GM18907 (cell line): ENCODE data around the gene SDK1.
"Not testable (repeated sequence)": the region's sequence is repeated elsewhere in the genome, so short reads cannot be mapped to it uniquely, and the experiment has no call there.

Source experiments
- ATAC-seq: cut with Tn5 transposase; IDR thresholded peaks from one replicate; pipeline ENCODE4 v1.9.1; 2021; ENCODE audit warnings: mild to moderate bottlenecking, moderate library complexity; ENCODE audit not compliant: unreplicated experiment

SDK1 gene

DNA sequence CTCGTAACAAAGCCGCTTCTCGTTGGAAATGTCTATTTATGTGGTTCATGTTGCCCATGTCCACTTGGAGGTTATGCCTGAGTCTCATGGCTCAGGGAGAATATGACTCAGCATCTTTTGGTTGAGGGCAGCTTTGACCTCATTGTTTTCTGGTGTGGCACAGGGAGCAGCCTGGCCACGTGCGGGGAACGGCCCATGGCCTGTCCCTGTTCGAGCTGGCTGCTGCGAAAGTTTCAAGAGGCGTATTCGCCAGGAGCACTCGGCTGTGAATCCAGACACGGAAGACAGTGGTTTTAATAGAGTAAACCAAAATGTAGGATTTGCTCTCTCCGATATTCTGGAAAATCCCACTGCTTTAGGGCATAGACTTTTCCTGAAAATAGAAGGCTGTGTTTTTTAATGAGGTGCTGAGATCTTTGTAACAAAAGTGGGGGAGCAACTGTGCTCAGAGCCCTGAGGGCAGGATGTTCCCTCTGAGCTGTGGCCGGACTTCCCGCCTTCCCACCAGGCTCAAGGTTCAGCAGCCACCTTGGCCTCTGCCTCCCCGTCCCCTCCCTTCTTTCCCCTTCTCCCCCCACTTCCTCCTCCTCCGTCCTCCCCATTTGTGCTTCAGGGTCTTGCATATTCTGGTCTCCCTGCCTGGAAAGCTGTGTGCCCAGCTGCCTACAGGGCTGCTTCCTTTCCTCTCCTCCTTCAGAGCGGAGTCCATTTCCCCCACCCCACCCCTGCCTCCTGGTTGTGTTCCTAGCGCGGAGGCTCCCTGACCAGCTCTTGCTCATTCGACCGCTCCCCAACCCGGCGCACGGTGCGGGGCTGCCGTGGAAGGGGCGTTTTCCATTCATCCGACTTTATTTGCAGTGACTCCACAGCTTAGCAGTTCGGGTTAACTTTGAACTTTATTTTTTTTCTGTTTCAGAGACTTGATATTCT lies 642.0 kb downstream of the SDK1 start:
- ATAC-seq: no peak

DNA sequence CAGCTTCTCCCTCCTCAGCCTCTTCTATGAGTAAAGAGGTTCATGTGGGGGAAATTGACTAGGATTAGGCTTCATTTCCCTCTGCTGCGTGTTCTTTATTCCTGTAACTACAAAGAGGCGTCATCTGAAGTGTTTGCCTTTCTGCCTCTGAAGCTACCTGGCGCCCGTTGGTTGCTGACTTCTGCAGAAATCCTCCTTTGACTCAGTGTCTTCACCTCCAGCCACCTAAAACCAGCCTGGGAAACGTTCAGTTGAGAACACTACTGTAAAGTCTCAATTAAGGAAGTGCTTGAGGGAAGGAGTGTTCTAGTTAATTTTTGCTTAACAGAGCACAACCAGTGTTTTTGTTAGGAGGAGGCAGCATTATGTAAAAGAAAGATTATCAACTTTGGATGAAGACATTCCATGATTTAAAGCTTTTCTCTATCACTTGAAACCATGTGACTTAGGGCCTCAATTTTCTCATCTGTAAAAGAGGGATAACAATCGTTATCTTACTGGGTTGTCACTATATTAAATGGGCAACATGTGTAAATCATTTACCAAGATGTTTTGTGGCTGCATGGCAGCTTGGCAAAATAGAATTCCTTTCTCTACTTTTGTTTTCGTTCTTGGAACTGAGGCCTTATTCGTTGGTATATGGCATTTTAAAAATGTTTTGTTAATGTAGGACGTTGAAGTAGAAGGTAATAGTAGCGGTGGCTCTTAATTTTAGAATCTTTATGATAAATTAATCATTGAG lies 642.9 kb downstream of the SDK1 start:
- ATAC-seq: no peak

DNA sequence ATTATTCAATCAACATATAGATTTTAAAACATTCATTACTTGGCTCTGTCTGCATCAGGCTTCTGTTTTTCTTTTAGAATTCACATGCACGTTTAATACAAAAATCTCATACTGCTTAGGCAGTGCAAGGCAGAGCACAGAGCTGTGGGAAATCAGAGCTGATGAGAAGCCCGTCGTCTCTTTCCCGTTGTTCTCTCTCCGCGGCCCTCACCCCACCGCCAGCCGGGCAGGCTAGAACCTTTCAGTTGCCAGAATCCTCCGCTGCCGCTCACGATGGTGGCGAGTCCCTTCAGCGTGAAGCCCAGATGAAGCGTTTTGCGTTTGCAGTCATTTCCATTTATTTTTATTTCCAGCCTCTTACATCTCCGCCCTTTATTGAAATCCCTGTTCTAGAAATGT lies 648.2 kb downstream of the SDK1 start:
- ATAC-seq: no peak

GRCh38 chr7:3950249-3950648 lies 649.2 kb downstream of the SDK1 start:
- ATAC-seq: peak; percentile 82

DNA sequence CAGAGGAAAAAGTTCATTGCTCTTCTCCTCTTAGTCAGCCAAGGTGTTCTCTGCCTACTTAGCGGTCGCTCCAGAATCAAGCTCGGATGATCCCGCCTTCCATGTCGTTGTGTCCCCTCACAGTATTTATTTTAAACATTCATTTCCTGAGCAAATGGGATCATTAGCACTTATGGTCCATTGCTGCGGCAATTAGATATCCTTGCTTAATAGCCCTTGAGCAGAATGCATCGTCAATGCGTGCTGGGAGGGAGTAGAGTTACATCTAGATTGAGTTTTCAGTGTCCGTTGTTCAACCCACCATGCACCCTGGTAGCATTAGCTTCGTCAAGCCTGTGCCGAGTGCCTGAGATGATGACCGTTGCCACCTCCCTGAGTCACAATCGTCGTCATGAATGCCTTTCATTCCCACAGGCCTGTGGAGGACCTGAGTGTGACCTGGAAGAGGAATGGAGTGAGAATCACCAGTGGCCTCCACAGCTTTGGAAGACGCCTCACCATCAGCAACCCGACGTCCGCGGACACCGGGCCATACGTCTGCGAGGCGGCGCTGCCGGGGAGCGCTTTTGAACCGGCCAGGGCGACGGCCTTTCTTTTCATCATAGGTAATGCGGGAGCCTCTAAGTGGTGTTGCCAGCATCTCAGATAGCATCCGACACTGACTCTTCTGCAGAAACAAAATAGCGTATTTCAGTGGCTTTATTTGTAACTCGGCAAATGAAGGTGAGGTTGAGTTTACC lies 650.4 kb downstream of the SDK1 start:
- ATAC-seq: no peak

GRCh38 chr7:3953133-3953532 lies 652.1 kb downstream of the SDK1 start:
- no peak for ATAC-seq

DNA sequence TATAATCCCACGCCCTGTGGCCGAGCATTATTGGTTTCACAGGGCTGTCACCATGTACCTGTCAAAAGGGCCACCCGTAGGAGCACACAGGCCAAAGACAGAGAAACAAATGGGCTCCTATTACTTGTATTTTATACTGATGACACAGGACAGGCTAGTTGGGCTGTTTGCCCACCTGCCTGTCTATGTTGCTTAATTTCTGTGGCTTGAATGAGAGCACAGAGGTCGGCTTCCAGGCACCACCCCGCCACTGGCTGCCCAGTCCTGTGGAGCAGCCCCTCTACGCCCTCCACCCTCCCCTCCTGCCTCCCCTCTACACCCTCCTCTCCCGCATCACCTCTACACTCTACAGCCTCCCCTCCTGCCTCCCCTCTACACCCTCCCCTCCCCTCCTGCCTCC lies 652.9 kb downstream of the SDK1 start:
- ATAC-seq: no peak

DNA sequence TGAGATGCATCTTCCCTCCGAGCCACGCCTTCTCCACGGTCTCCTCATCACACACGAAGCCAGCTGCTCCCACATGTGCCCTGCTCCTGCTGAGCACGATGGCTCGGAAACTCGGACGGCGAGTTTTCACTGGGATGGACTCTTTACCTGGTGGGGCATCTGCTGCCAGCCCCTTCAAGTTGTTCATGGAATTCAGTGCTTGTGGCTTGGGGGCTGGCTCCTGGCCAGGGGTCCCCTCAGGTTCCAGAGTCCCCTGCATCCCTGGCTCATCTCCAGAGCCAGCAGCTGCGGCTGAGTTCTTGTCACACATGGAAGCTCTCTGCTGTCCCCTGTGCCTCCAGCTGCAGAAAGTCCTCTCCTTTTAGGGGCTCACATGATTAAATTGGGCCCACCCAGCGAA lies 654.0 kb downstream of the SDK1 start:
- no peak for ATAC-seq

- peak; percentile 86 for ATAC-seq
Measured at GRCh38 chr7:3955751-3956696, 655.0 kb downstream of the SDK1 start.

DNA sequence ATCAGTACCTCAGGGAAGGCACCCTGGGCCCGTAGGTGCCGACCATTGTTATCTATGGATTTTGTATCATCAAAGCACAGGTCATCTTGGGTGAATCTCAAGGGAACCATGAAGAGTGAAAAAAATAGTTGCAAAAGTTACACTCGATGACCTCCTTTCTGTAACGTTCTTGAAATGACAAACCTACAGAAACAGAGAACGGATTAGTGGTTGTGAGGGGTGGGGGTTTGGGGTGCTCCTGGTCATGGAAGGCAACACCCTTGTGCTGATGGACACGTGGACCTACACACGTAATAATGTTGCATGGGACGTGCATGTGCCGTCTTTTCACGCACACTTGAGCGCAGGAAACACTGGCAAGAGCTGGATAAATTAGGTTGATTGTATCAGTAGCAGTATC lies 655.9 kb downstream of the SDK1 start:
- ATAC-seq: peak; percentile 62

- ATAC-seq: no peak
Measured at GRCh38 chr7:3957472-3958108, 656.5 kb downstream of the SDK1 start.

GRCh38 chr7:3958109-3958483 lies 657.0 kb downstream of the SDK1 start:
- no peak for ATAC-seq

GRCh38 chr7:3959364-3959763 lies 658.3 kb downstream of the SDK1 start:
- ATAC-seq: no peak

GRCh38 chr7:3960050-3960763 lies 659.2 kb downstream of the SDK1 start:
- ATAC-seq: no peak

DNA sequence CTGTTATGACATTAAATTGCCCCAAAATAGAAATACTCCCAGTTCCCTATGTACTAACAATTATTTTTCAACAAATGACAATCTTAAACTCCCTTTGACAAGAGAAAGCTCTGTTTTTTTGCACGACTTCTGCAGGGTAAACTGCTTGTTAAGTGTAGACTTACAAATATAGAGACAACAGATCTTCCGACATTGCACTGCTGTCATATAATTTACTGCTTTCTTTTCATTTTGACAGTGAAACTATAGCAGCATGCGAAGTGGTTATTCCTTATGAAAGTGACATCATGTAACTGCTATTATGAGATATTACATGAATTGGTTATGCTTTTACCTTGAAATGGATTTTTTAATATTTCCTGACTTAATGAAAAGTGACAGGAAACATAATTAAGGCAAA lies 659.9 kb downstream of the SDK1 start:
- ATAC-seq: no peak

DNA sequence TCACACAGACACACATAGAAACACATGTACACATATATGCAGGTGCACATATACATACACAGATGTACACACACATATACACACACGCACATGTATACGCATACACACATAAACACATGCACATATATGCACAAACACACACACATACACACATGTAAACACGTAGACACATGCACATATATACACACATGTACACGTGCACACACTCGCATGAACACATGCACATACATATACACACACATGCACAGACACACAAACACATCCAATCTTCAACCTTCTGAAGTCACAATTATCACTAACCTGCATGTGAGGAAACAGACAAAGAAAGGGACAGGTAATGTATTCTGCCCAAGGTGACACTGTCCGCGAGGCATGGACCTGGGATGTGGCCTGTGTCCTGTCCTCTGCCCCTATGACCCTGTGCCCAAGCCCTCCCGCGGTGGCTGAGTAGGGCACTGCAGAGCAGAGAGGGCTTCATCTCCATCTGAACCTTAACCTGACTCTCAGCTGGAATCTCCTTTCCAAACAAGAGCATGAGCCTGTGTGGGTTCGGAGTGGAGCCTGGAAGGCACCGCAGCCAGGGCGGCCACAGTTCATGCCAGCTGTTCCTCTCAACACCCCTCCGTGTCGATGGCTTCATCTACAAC lies 660.9 kb downstream of the SDK1 start:
- ATAC-seq: no peak

- ATAC-seq: not testable (repeated sequence)
Measured at GRCh38 chr7:3963768-3964167, 662.7 kb downstream of the SDK1 start.

DNA sequence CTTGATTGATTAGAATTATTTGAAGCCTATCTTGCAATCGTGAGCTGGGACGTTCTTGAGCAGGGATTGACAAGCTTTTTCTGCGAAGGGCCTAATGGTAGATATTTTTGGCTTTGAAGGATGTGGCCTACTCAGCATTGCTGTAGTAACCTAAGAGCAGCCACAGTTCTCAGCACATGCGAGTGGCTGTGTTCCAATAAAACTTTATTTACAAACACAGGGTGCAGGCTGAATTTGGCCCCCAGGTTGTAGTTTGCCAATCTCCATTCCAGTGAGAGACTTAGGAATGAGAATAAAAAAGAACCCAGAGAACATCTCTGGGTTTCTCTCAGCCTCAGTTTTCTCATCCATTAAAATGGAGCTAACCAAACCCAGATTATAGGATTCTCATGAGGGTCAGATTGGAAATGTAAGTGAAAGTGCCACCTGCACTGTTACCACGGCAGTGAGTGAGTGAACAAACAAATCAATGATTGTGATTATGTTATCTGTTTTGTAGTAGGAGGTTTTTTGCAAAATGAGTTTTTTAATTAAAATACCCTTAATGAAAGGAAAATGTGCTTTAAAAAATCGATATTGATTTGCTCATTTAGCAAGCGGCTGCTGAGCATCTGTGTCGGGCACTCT lies 664.0 kb downstream of the SDK1 start:
- ATAC-seq: no peak
